ENCODE measurements around the gene ATP10B. TPM values are rescaled to one million over a fixed set of nuclear protein-coding genes. Genes with fewer than 3 reads are reported as not detected.

Gene ATP10B
- polyA plus RNA-seq (1.9 TPM in 1 of 2 replicates, not detected in the other), polyA minus RNA-seq (not detected in 2 replicates)

GRCh38 chr5:160852049-160852448, at the start of gene ATP10B:
TSS of gene ATP10B (minus strand) at chr5:160852211. CDS start at chr5:160688074, 164,137 bp downstream.
- Histone ChIP-seq H4K20me1 (ENCODE audit: insufficient read depth) (no peaks in the 10 kb centered on the region), H3K9ac (ENCODE audit: low read length) (no peak within 1 kb of the TSS), H3K4me2 (ENCODE audit: low read length) (no peak within 1 kb of the TSS), H2AFZ (ENCODE audit: low read depth, low read length) (no peak within 1 kb of the TSS), H3F3A (ENCODE audit: insufficient read depth, low read length, poor library complexity, severe bottlenecking) (peaks cover 3% of the 10 kb centered on the region), H3K4me3 (ENCODE audit: low read length) (no peak within 1 kb of the TSS), H3K9me3 (ENCODE audit: low read length) (no peaks in the 10 kb centered on the region), H3K27me3 (ENCODE audit: insufficient read depth, low read depth, low read length) (no peaks in the 10 kb centered on the region), H3K79me2 (replicated peaks; ENCODE audit: insufficient read depth, low read length) (no peaks in the 10 kb centered on the region), H3K9me2 (ENCODE audit: insufficient read depth, low read length) (no peaks in the 10 kb centered on the region), H3K27ac (ENCODE audit: low read length) (no peak within 1 kb of the TSS), H3K36me3 (ENCODE audit: insufficient read depth, low read length) (no peaks in the 10 kb centered on the region)
- TF ChIP-seq REST (IDR thresholded peaks at IDR 0.05; ENCODE audit: borderline replicate concordance), result no peak
- TF ChIP-seq MXI1 (conservative IDR thresholded peaks at IDR 0.05; ENCODE audit: poor library complexity, severe bottlenecking), result no peak
- TF ChIP-seq RAD21 (conservative IDR thresholded peaks at IDR 0.05), result no peak

- Histone ChIP-seq H2AFZ (ENCODE audit: low read depth, low read length) (no peak overlapping the region), H4K20me1 (ENCODE audit: insufficient read depth) (no peaks in the 10 kb centered on the region), H3K9me2 (ENCODE audit: insufficient read depth, low read length) (no peaks in the 10 kb centered on the region), H3K4me3 (ENCODE audit: low read length) (no peak overlapping the region), H3K27ac (ENCODE audit: low read length) (no peak overlapping the region), H3K36me3 (ENCODE audit: insufficient read depth, low read length) (no peaks in the 10 kb centered on the region), H3K79me2 (replicated peaks; ENCODE audit: insufficient read depth, low read length) (no peaks in the 10 kb centered on the region), H3K9me3 (ENCODE audit: low read length) (no peaks in the 10 kb centered on the region), H3F3A (ENCODE audit: insufficient read depth, low read length, poor library complexity, severe bottlenecking) (no peaks in the 10 kb centered on the region), H3K4me2 (ENCODE audit: low read length) (no peak overlapping the region), H3K27me3 (ENCODE audit: insufficient read depth, low read depth, low read length) (no peaks in the 10 kb centered on the region), H3K9ac (ENCODE audit: low read length) (no peak overlapping the region)
- TF ChIP-seq EZH2 (IDR thresholded peaks at IDR 0.05; ENCODE audit: borderline replicate concordance, insufficient read depth, low read length, poor library complexity, severe bottlenecking) (no peak), SMC3 (conservative IDR thresholded peaks at IDR 0.05; ENCODE audit: poor library complexity) (no peak), RAD21 (conservative IDR thresholded peaks at IDR 0.05) (no peak), POLR2AphosphoS5 (IDR thresholded peaks at IDR 0.05) (no peak)
Measured at GRCh38 chr5:160901656-160902055, 49.6 kb upstream of the ATP10B start.

- no peak overlapping the region for H2AFZ ChIP-seq (ENCODE audit: low read depth, low read length)
Measured at GRCh38 chr5:160899735-160900134, 47.7 kb upstream of the ATP10B start.

More at GRCh38 chr5:160899735-160900134, 47.7 kb upstream of the ATP10B start:
- no peaks in the 10 kb centered on the region for H3K9me2 ChIP-seq (ENCODE audit: insufficient read depth, low read length)
- no peak overlapping the region for H3K9ac ChIP-seq (ENCODE audit: low read length)
- no peaks in the 10 kb centered on the region for H3K79me2 ChIP-seq (replicated peaks; ENCODE audit: insufficient read depth, low read length)
- H3K9me3 ChIP-seq (ENCODE audit: low read length), result no peaks in the 10 kb centered on the region
- TF ChIP-seq TAF1 (IDR thresholded peaks at IDR 0.05; ENCODE audit: low read depth) (no peak), RAD21 (conservative IDR thresholded peaks at IDR 0.05) (no peak), EP300 (conservative IDR thresholded peaks at IDR 0.05; ENCODE audit: poor library complexity, severe bottlenecking) (no peak), POLR2AphosphoS5 (IDR thresholded peaks at IDR 0.05) (no peak), CTCF (IDR thresholded peaks at IDR 0.05; ENCODE audit: poor library complexity, severe bottlenecking) (no peak), REST (IDR thresholded peaks at IDR 0.05; ENCODE audit: borderline replicate concordance) (no peak), EZH2 (IDR thresholded peaks at IDR 0.05; ENCODE audit: borderline replicate concordance, insufficient read depth, low read length, poor library complexity, severe bottlenecking) (no peak), SMC3 (conservative IDR thresholded peaks at IDR 0.05; ENCODE audit: poor library complexity) (no peak), MXI1 (conservative IDR thresholded peaks at IDR 0.05; ENCODE audit: poor library complexity, severe bottlenecking) (no peak)
- H3K4me2 ChIP-seq (ENCODE audit: low read length), result no peak overlapping the region
- no peak overlapping the region for H3K4me3 ChIP-seq (ENCODE audit: low read length)
- no peaks in the 10 kb centered on the region for H4K20me1 ChIP-seq (ENCODE audit: insufficient read depth)
- no peaks in the 10 kb centered on the region for H3K27me3 ChIP-seq (ENCODE audit: insufficient read depth, low read depth, low read length)
- H3K36me3 ChIP-seq (ENCODE audit: insufficient read depth, low read length), result no peaks in the 10 kb centered on the region
- no peaks in the 10 kb centered on the region for H3F3A ChIP-seq (ENCODE audit: insufficient read depth, low read length, poor library complexity, severe bottlenecking)
- no peak overlapping the region for H3K27ac ChIP-seq (ENCODE audit: low read length)

All from neural cell (in vitro differentiated cells).